GM12878 (cell line): ENCODE data around the gene PRSS56. TPM values are rescaled to one million over a fixed set of nuclear protein-coding genes. Genes with fewer than 3 reads are reported as not detected.

Experiments
- ATAC-seq: fragments of 200-7000 bp; cut with Tn5 transposase; 3 replicates; pipeline ENCODE4 v1.9.1; 2020; ENCODE audit warnings: mild to moderate bottlenecking, moderate library complexity
- BruUV-seq: library from RNA; stranded (reverse); fragments of 400-500 nt; replicated peaks from 2 replicates; lab custom pipeline; 2021; lab: Mats Ljungman, UMichigan
- CTCF ChIA-PET: fragments of 300-600 bp; sonication (Branson Sonifier 250); formaldehyde crosslinking; extraction: SDS; loops from one replicate; lab custom pipeline; 2021; ENCODE audit warnings: inconsistent platforms; lab: Yijun Ruan, JAX
- POLR2A ChIA-PET: fragments of 350-600 bp; formaldehyde crosslinking; extraction: SDS; loops from one replicate; lab custom pipeline; 2021; ENCODE audit warnings: inconsistent platforms; lab: Charles Lee
- RAD21 ChIA-PET: fragments of 300-600 bp; sonication (Branson Sonifier 250); formaldehyde crosslinking; loops from one replicate; lab custom pipeline; 2023; ENCODE audit warnings: antibody characterized with exemption; ENCODE audit not compliant: unreplicated experiment; lab: Charles Lee
- SMC1A ChIA-PET: fragments of 300-600 bp; sonication (Branson Sonifier 250); formaldehyde crosslinking; loops from one replicate; lab custom pipeline; 2023; ENCODE audit not compliant: unreplicated experiment, uncharacterized antibody; lab: Charles Lee
- DNase-seq: peaks from one replicate; pipeline ENCODE4 v3.0.0-alpha.2; 2011; ENCODE audit warnings: low read depth, low spot score
- FAIRE-seq: peaks from 3 replicates; lab custom pipeline; 2011; peaks lifted over from hg19 to GRCh38; lab: Jason Lieb, UNC
- H2AFZ ChIP-seq: 2 replicates; pipeline ENCODE4 v1.6.0; 2011; ENCODE audit warnings: low read depth, low read length, control low read depth; ENCODE audit not compliant: control insufficient read depth
- H3K27ac ChIP-seq: 2 replicates; pipeline ENCODE4 v1.5.1; 2011; ENCODE audit warnings: control low read depth; ENCODE audit not compliant: control insufficient read depth, insufficient read depth
- H3K27me3 ChIP-seq, 2 experiments: replicated peaks in 1 of 2; 2 replicates each; pipeline versions ENCODE4 v1.6.0 to v1.6.1; 2011; ENCODE audit warnings: low read length in 1 of 2; ENCODE audit not compliant: control insufficient read depth in 2 of 2, insufficient read depth in 2 of 2
- H3K36me3 ChIP-seq, 2 experiments: 2 replicates each; pipeline ENCODE4 v1.5.1; 2011; ENCODE audit warnings: low read length in 1 of 2; ENCODE audit not compliant: control insufficient read depth in 2 of 2, insufficient read depth in 2 of 2
- H3K4me1 ChIP-seq: 2 replicates; pipeline ENCODE4 v1.6.1; 2011; ENCODE audit warnings: mild to moderate bottlenecking, low read length, moderate library complexity, mixed read lengths; ENCODE audit not compliant: control insufficient read depth, insufficient read depth
- H3K4me2 ChIP-seq: 2 replicates; pipeline ENCODE4 v1.6.0; 2011; ENCODE audit warnings: control low read depth; ENCODE audit not compliant: control insufficient read depth, insufficient read depth
- H3K4me3 ChIP-seq: fragments of 200-600 bp; sonication (generic); 2 replicates; pipeline ENCODE4 v1.5.1; 2016
- H3K79me2 ChIP-seq: 2 replicates; pipeline ENCODE4 v1.6.0; 2011; ENCODE audit warnings: low read length; ENCODE audit not compliant: control insufficient read depth, insufficient read depth
- H3K9ac ChIP-seq: 2 replicates; pipeline ENCODE4 v1.8.0; 2011; ENCODE audit warnings: low read length, control low read depth, mixed read lengths; ENCODE audit not compliant: control insufficient read depth, insufficient read depth
- H3K9me3 ChIP-seq: replicated peaks from 3 replicates; pipeline ENCODE4 v1.5.1; 2011; ENCODE audit warnings: mild to moderate bottlenecking, low read length; ENCODE audit not compliant: control insufficient read depth, insufficient read depth
- H4K20me1 ChIP-seq: 2 replicates; pipeline ENCODE4 v1.6.0; 2011; ENCODE audit not compliant: control insufficient read depth, insufficient read depth
- BACH1 ChIP-seq: fragments of 450-650 bp; IDR thresholded peaks from 2 replicates; pipeline ENCODE4 v1.6.1; 2017; ENCODE audit warnings: mild to moderate bottlenecking, borderline replicate concordance
- CUX1 ChIP-seq: IDR thresholded peaks from 2 replicates; pipeline ENCODE4 v1.6.1; 2012; ENCODE audit warnings: improper control_type of control experiment, low read depth, low read length; ENCODE audit not compliant: insufficient replicate concordance
- FOS ChIP-seq: IDR thresholded peaks from 3 replicates; pipeline ENCODE4 v1.6.1; 2011; ENCODE audit warnings: borderline replicate concordance; ENCODE audit not compliant: insufficient read length; ENCODE audit errors: extremely low read depth
- RUNX3 ChIP-seq: IDR thresholded peaks from 2 replicates; pipeline ENCODE4 v1.6.1; 2012; ENCODE audit warnings: low read length, inconsistent platforms
- SIX5 ChIP-seq: IDR thresholded peaks from 2 replicates; pipeline ENCODE4 v1.6.1; 2011; ENCODE audit warnings: mild to moderate bottlenecking, low read depth, low read length, moderate library complexity; ENCODE audit not compliant: severe bottlenecking
- TAF1 ChIP-seq: IDR thresholded peaks from 2 replicates; pipeline ENCODE4 v1.6.1; 2011; ENCODE audit warnings: mild to moderate bottlenecking, low read depth, low read length, borderline replicate concordance
- ZNF207 ChIP-seq: fragments of 450-650 bp; IDR thresholded peaks from 2 replicates; pipeline ENCODE4 v1.6.1; 2014; ENCODE audit warnings: antibody characterized with exemption, mild to moderate bottlenecking, borderline replicate concordance
- WGBS: methylation state at CpG from one replicate; pipeline ENCODE4 v1.1.6; 2016; ENCODE audit warnings: low lambda C conversion rate; ENCODE audit not compliant: insufficient replicate concordance, insufficient coverage; ENCODE audit errors: missing lambda C conversion rate; 5-methylcytosine and 5-hydroxymethylcytosine counted together
- in situ Hi-C: fragments of 300-500 bp; cut with MboI; formaldehyde crosslinking; loops from 9 replicates; pipeline ENCODE4 v1.14.3; 2018; ENCODE audit warnings: mixed read lengths
- intact Hi-C: fragments of 100-400 bp; cut with micrococcal nuclease; formaldehyde crosslinking; loops from one replicate; pipeline ENCODE4 v1.14.2; 2022; ENCODE audit not compliant: unreplicated experiment
- polyA plus RNA-seq, 11 experiments: library from polyadenylated mRNA; depleted of rRNA in 4 of 11; unstranded in 6 of 11; stranded (reverse) in 5 of 11; fragments of >200 nt; fragmentation: Nextera tagmentation in 4 of 11; fragmentation: Illumina TruSeq in 1 of 11; extraction: Ambion mirVana in 4 of 11; extraction: Trizol in 1 of 11; gene quantifications; 1 replicate in 1 of 11; 2 replicates in 10 of 11; pipeline versions ENCODE4 v1.2.1 to v1.2.3, GENCODE V29; 2011 to 2016; ENCODE audit warnings: inconsistent platforms in 2 of 11, missing spikeins in 2 of 11, low read depth in 1 of 11
- total RNA-seq, 4 experiments: library from RNA; depleted of rRNA in 3 of 4; stranded (reverse); fragments of >200 nt in 3 of 4; fragmentation: Illumina TruSeq in 1 of 4; extraction: Trizol in 1 of 4; gene quantifications; 2 replicates each; pipeline versions ENCODE4 v1.2.1 to v1.2.3, GENCODE V29; 2013 to 2021
- TF ChIP-seq, protein P1 (sequence below): fragments of 450-650 bp; formaldehyde crosslinking; IDR thresholded peaks from 2 replicates; pipeline ENCODE4 v1.4.0; 2022; ENCODE audit warnings: mild to moderate bottlenecking, moderate library complexity
- TF ChIP-seq, protein P2 (sequence below), 3 experiments: IDR thresholded peaks in 2 of 3; conservative IDR thresholded peaks in 1 of 3; 2 replicates each; pipeline ENCODE4 v1.5.1; 2011; ENCODE audit warnings: low read depth in 3 of 3, low read length in 3 of 3, mild to moderate bottlenecking in 3 of 3, control low read depth in 2 of 3, moderate library complexity in 2 of 3, inconsistent platforms in 1 of 3, mixed read lengths in 1 of 3; ENCODE audit not compliant: control insufficient read depth in 2 of 3, insufficient read depth in 1 of 3; ENCODE audit errors: extremely low read depth in 1 of 3

Gene PRSS56
- total and polyA plus RNA-seq, 10 of the 15 experiments (the other 5 are each of a cell fraction or from before 2014, with no cell fraction given) = not detected

GRCh38 chr2:232481322-232482140 lies 38.7 kb upstream of the PRSS56 start:
- Histone ChIP-seq H3K36me3 (no peaks in the 10 kb centered on the region), H4K20me1 (no peaks in the 10 kb centered on the region), H3K9me3 (no peaks in the 10 kb centered on the region), H2AFZ (no peak overlapping the region), H3K79me2 (no peaks in the 10 kb centered on the region), H3K27ac (no peak overlapping the region), H3K4me3 (no peak overlapping the region), H3K4me2 (no peak overlapping the region), H3K9ac (no peak overlapping the region), H3K27me3 (peaks cover 0 to 5% of the 10 kb centered on the region in 2 experiments; a peak in 3 of 4 replicates), H3K4me1 (no peaks in the 10 kb centered on the region)
- ChIA-PET SMC1A (no interaction called here), RAD21 (no interaction called here), CTCF (no interaction called here), POLR2A (no interaction called here)
- BruUV-seq = no TSS peak
- in situ Hi-C loops = no loop called here
- no peak for DNase-seq
- intact Hi-C loops = no loop called here
- no peak for FAIRE-seq
- ATAC-seq = no peak
- 56% methylated on average over 28 of the region's 29 CpGs for WGBS
- TF ChIP-seq BACH1 (no peak), FOS (no peak), CUX1 (no peak), RUNX3 (no peak), TAF1 (no peak), SIX5 (no peak), ZNF207 (no peak)
- TF ChIP-seq, protein P1, sequence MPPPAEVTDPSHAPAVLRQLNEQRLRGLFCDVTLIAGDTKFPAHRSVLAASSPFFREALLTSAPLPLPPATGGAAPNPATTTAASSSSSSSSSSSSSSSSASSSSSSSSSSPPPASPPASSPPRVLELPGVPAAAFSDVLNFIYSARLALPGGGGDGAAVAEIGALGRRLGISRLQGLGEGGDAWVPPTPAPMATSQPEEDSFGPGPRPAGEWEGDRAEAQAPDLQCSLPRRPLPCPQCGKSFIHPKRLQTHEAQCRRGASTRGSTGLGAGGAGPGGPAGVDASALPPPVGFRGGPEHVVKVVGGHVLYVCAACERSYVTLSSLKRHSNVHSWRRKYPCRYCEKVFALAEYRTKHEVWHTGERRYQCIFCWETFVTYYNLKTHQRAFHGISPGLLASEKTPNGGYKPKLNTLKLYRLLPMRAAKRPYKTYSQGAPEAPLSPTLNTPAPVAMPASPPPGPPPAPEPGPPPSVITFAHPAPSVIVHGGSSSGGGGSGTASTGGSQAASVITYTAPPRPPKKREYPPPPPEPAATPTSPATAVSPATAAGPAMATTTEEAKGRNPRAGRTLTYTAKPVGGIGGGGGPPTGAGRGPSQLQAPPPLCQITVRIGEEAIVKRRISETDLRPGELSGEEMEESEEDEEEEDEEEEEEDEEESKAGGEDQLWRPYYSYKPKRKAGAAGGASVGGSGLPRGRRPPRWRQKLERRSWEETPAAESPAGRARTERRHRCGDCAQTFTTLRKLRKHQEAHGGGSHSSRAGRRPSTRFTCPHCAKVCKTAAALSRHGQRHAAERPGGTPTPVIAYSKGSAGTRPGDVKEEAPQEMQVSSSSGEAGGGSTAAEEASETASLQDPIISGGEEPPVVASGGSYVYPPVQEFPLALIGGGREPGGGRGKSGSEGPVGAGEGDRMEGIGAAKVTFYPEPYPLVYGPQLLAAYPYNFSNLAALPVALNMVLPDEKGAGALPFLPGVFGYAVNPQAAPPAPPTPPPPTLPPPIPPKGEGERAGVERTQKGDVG (CRISPR knock-in tag) = no peak
- TF ChIP-seq, protein P2, sequence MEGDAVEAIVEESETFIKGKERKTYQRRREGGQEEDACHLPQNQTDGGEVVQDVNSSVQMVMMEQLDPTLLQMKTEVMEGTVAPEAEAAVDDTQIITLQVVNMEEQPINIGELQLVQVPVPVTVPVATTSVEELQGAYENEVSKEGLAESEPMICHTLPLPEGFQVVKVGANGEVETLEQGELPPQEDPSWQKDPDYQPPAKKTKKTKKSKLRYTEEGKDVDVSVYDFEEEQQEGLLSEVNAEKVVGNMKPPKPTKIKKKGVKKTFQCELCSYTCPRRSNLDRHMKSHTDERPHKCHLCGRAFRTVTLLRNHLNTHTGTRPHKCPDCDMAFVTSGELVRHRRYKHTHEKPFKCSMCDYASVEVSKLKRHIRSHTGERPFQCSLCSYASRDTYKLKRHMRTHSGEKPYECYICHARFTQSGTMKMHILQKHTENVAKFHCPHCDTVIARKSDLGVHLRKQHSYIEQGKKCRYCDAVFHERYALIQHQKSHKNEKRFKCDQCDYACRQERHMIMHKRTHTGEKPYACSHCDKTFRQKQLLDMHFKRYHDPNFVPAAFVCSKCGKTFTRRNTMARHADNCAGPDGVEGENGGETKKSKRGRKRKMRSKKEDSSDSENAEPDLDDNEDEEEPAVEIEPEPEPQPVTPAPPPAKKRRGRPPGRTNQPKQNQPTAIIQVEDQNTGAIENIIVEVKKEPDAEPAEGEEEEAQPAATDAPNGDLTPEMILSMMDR (IDR thresholded peaks at IDR 0.05 in 2 of 3, conservative IDR thresholded peaks at IDR 0.05 in 1 of 3; ENCODE audit: control insufficient read depth in 2 of 3, extremely low read depth in 1 of 3, insufficient read depth in 1 of 3, low read depth in 3 of 3, low read length in 3 of 3) = no peak
